Thyroid gland (tissue), 4 donors: ENCODE results near the gene SORL1. TPM values are rescaled to one million over a fixed set of nuclear protein-coding genes. Genes with fewer than 3 reads are reported as not detected.

Experiments used
- DNase-seq, 2 donors: peaks; one replicate each; pipeline ENCODE4 v3.0.0-alpha.2; 2019
- H3K27ac ChIP-seq, 3 donors: fragments of 200-600 bp; sonication (generic); 1 replicate in 2 of 3; 2 replicates in 1 of 3; pipeline ENCODE4 v1.5.1; 2016 to 2019; ENCODE audit warnings: mild to moderate bottlenecking in 1 of 3, moderate library complexity in 1 of 3
- H3K27me3 ChIP-seq: fragments of 200-600 bp; sonication (generic); one replicate; pipeline ENCODE4 v1.5.1; 2019
- H3K36me3 ChIP-seq, 2 donors: fragments of 200-600 bp; sonication (generic); one replicate each; pipeline ENCODE4 v1.5.1; 2016 to 2019
- H3K4me1 ChIP-seq, 2 donors: fragments of 200-600 bp; sonication (generic); one replicate each; pipeline ENCODE4 v1.5.1; 2017 to 2019
- H3K4me3 ChIP-seq, 3 donors: fragments of 200-600 bp; sonication (generic); replicated peaks in 1 of 3; 1 replicate in 2 of 3; 2 replicates in 1 of 3; pipeline ENCODE4 v1.5.1; 2016; ENCODE audit warnings: mild to moderate bottlenecking in 1 of 3
- H3K9me3 ChIP-seq: fragments of 200-600 bp; sonication (generic); one replicate; pipeline ENCODE4 v1.5.1; 2017
- POLR2A ChIP-seq, 2 donors: fragments of 450-650 bp; IDR thresholded peaks; one replicate each; pipeline ENCODE4 v1.6.1; 2017; ENCODE audit warnings: antibody characterized with exemption in 2 of 2, mild to moderate bottlenecking in 2 of 2, moderate library complexity in 1 of 2
- WGBS, 2 donors: methylation state at CpG; one replicate each; pipeline ENCODE4 v1.1.5; 2017; 5-methylcytosine and 5-hydroxymethylcytosine counted together
- intact Hi-C: fragments of 100-400 bp; cut with DNase I; formaldehyde crosslinking; loops from one replicate; pipeline ENCODE4 v1.15.1; 2023
- total RNA-seq, 4 donors: library from RNA; depleted of rRNA; stranded (reverse); fragments of >200 nt; gene quantifications; one replicate each; pipeline ENCODE4 v1.2.3, GENCODE V29; 2016
- TF ChIP-seq, protein P1 (sequence below), 6 experiments: fragments of 200-600 bp in 3 of 6; fragments of 450-650 bp in 3 of 6; sonication (generic) in 3 of 6; IDR thresholded peaks; one replicate each; pipeline ENCODE4 v1.5.1; 2016 to 2019; ENCODE audit warnings: antibody characterized with exemption in 6 of 6, mild to moderate bottlenecking in 2 of 6, inconsistent platforms in 1 of 6, moderate library complexity in 1 of 6

The SORL1 gene
- total RNA-seq, 4 donors from 2014 or later = 19.6 to 73.8 (median 53.6) TPM

DNA sequence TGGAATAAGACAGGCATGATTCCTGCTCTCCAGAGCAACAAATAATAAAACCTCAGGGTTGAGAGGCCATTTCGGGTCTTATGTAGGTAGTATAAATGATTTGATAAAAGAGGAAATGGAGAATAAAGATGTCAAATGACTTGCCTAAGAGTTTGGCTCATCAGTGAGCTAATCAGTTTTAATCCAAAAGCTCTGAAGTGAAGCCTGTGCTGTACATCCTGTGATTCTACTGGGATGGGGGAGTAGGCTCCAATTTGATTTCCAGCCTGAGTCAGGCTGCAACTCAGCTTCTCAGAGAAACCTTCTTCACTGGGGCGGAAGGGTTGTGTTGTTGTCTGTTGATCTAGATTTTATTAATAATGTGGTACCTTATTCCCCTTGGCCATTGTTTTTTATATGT is 192.9 kb downstream of the SORL1 start:
- Histone ChIP-seq H3K4me1 (no peaks in the 10 kb centered on the region), H3K27me3 (no peaks in the 10 kb centered on the region), H3K4me3 (no peak overlapping the region), H3K36me3 (no peaks in the 10 kb centered on the region), H3K27ac (no peak overlapping the region), H3K9me3 (no peaks in the 10 kb centered on the region)
- no peak for DNase-seq
- WGBS, 2 donors = 90 to 95% methylated on average over 2 of the region's 2 CpGs
- TF ChIP-seq, protein P1, sequence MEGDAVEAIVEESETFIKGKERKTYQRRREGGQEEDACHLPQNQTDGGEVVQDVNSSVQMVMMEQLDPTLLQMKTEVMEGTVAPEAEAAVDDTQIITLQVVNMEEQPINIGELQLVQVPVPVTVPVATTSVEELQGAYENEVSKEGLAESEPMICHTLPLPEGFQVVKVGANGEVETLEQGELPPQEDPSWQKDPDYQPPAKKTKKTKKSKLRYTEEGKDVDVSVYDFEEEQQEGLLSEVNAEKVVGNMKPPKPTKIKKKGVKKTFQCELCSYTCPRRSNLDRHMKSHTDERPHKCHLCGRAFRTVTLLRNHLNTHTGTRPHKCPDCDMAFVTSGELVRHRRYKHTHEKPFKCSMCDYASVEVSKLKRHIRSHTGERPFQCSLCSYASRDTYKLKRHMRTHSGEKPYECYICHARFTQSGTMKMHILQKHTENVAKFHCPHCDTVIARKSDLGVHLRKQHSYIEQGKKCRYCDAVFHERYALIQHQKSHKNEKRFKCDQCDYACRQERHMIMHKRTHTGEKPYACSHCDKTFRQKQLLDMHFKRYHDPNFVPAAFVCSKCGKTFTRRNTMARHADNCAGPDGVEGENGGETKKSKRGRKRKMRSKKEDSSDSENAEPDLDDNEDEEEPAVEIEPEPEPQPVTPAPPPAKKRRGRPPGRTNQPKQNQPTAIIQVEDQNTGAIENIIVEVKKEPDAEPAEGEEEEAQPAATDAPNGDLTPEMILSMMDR (IDR thresholded peaks at IDR 0.05) = no peak
- no peak for TF ChIP-seq POLR2A (IDR thresholded peaks at IDR 0.05)
- intact Hi-C loops = no loop called here

DNA sequence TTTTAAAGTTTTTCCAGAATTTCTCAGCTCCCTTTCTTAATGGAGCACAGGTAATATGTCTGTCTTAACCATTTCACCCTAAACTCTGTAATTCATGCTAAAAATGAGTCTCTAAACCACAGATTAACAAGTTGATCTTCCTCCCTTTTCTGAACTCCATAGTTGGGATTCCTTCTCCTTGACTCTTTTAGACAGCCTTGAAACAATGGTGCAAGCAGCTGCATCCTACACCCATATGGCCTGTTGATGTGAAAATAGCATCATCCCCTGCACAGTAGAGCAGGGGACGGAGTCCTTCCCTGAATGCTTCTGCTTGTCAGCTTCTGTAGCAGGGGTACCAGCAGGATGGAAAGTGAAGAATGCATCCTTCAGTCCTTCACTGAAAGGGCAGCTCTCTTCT is 193.5 kb downstream of the SORL1 start:
- DNase-seq = no peak
- Histone ChIP-seq H3K9me3 (no peaks in the 10 kb centered on the region), H3K36me3 (no peaks in the 10 kb centered on the region), H3K27me3 (no peaks in the 10 kb centered on the region), H3K27ac (no peak overlapping the region), H3K4me1 (no peaks in the 10 kb centered on the region), H3K4me3 (no peak overlapping the region)
- TF ChIP-seq, protein P1 (IDR thresholded peaks at IDR 0.05) = no peak
- TF ChIP-seq POLR2A (IDR thresholded peaks at IDR 0.05) = no peak
- intact Hi-C loops = no loop called here
- WGBS, 2 donors = 100% methylated on average over 1 of the region's 1 CpG

DNA sequence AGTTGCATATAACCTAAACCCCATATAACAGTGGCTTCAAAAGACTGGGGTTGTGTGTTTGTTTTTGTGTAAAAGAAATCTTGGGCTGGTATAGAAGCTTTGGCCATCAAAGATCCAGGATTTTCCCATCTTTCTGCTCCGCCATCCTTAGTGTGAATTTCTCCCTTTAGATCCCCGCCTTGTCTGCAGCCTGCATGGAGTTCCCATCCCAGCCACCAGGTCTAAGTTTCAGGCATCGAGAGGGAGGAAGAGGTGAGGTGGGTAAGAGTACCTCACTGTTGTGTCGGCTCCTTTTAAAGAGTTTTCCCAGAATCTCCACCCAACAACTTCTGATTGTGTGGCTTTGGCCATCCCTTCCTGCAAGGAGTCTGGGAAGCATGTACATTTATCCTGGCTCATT is 196.2 kb downstream of the SORL1 start:
- Histone ChIP-seq H3K36me3 (no peaks in the 10 kb centered on the region), H3K4me1 (no peaks in the 10 kb centered on the region), H3K27ac (no peak overlapping the region), H3K9me3 (no peaks in the 10 kb centered on the region), H3K27me3 (no peaks in the 10 kb centered on the region), H3K4me3 (no peak overlapping the region)
- no peak for DNase-seq
- intact Hi-C loops = no loop called here
- TF ChIP-seq, protein P1 (IDR thresholded peaks at IDR 0.05) = no peak
- TF ChIP-seq POLR2A (IDR thresholded peaks at IDR 0.05) = no peak
- 80 to 88% methylated on average over 4 of the region's 4 CpGs for WGBS, 2 donors

DNA sequence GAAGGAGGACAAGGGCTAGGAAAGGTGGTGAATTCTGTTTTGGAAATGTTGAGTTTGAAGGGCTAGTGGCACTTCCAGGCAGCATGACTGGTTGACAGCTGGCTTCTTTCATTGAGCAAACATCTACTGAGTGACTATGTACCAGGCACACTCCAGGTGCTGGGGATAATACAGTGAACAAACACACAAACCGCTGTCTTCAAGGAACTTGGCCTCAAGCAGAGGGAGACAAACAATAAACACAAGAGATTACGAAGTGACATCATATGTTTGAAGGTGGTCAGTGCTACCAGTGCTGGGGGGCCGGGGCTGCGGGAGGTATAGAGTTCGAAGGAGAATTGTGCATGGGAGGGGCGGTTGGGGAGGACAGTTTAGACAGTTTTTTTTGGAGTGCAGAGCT is 197.7 kb downstream of the SORL1 start:
- intact Hi-C loops = loop anchor here (5.0 kb wide), 1 partner anchor 858 kb away; no protein-coding TSS in a partner anchor
- no peaks in the 10 kb centered on the region for H3K27me3 ChIP-seq
- WGBS, 2 donors = 84 to 86% methylated on average over 6 of the region's 6 CpGs
- no peak for TF ChIP-seq POLR2A (IDR thresholded peaks at IDR 0.05)
- TF ChIP-seq, protein P1 (IDR thresholded peaks at IDR 0.05) = no peak
- DNase-seq = no peak
- no peak overlapping the region for H3K27ac ChIP-seq
- no peak overlapping the region for H3K4me3 ChIP-seq
- H3K36me3 ChIP-seq = no peaks in the 10 kb centered on the region
- peaks cover 0 to 1% of the 10 kb centered on the region in 2 donors for H3K4me1 ChIP-seq
- H3K9me3 ChIP-seq = no peaks in the 10 kb centered on the region

DNA sequence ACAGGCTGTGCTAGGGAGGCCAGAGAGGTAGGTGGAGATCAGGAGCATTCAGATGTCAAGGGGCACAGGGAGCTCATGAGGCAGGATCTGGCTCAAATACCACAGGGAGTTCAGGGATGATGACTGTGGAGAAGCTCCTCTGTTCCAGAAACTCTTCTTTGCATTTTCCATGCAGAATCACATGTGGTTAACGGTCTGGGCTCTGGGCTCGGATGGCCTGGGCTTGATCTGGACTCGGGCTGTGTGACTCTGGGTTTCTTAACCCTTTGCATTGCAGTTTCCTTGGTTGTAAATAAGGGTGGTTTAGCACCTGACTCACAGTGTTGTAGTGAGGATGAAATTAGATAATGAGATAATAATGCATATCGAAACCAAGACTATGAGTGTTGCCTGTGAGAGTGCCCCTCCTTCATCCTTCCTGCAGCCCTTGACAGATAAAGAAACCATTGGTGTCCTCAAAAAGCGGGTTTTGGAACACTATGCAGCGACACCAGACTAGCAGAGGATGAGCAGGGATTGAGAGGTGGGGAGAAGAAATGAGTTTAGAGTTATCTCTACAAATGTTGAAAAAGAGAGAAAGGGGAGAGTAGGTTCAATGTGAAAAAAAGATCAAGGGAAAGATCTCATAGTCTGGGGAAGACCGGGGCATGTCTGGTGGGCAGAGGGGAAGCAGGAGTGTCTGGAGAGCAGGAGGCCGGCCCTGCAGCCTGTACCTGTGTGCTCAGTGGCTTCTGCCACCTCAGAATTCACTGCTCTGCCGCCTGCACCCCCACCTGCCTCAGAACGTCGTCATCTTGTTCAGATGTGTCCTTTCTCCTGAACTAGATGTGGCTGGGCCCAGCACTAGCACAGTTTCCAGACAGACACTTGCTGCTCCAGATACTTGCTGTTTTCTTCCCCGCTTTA is 198.5 kb downstream of the SORL1 start:
- 73 to 82% methylated on average over 12 of the region's 12 CpGs for WGBS, 2 donors
- TF ChIP-seq, protein P1 (IDR thresholded peaks at IDR 0.05) = no peak
- TF ChIP-seq POLR2A (IDR thresholded peaks at IDR 0.05) = no peak
- Histone ChIP-seq H3K4me1 (peaks cover 0 to 7% of the 10 kb centered on the region in 2 donors), H3K4me3 (no peak overlapping the region), H3K9me3 (no peaks in the 10 kb centered on the region), H3K36me3 (no peaks in the 10 kb centered on the region), H3K27ac (no peak overlapping the region), H3K27me3 (no peaks in the 10 kb centered on the region)
- no peak for DNase-seq
- intact Hi-C loops = loop anchor here (5.0 kb wide), 1 partner anchor 857 kb away; no protein-coding TSS in a partner anchor
